ENCODE data around the gene PTPRN2. TPM values are rescaled to one million over a fixed set of nuclear protein-coding genes. Genes with fewer than 3 reads are reported as not detected.

PTPRN2 gene
- total and polyA plus RNA-seq, 2 donors (not counting 3 experiments of a cell fraction or from before 2014, with no cell fraction given), result 0.62 to 0.88 TPM

GRCh38 chr7:157556642-157556944, 1031.0 kb downstream of the PTPRN2 start:
- no TSS peak for BruUV-seq (replicated peaks)
- dilution Hi-C loops (cut with MboI; ENCODE audit: extremely low pct_ligation_motif_present, low sequenced_read_pairs), result no loop called here
- CTCF ChIA-PET, result no interaction called here

More at GRCh38 chr7:157556642-157556944, 1031.0 kb downstream of the PTPRN2 start:
- POLR2A ChIA-PET, result no interaction called here
- H4K20me1 ChIP-seq (replicated peaks; ENCODE audit: control insufficient read depth, extremely low read depth, insufficient read depth, low read length), result no peaks in the 10 kb centered on the region
- no peaks in the 10 kb centered on the region for H3K4me1 ChIP-seq (ENCODE audit: control insufficient read depth, extremely low read depth, insufficient read depth, low read length)
- no peak overlapping the region for H3K4me3 ChIP-seq (replicated peaks in 1 of 3; ENCODE audit: insufficient read depth in 1 of 3, low read depth in 1 of 3, low read length in 3 of 3)
- no peak overlapping the region for H3K9ac ChIP-seq (replicated peaks; ENCODE audit: extremely low read depth, insufficient read depth, low read length)
- DNase-seq (ENCODE audit: low read depth, low spot score) (no peak), FAIRE-seq (no peak)
- no peaks in the 10 kb centered on the region for H3K36me3 ChIP-seq (ENCODE audit: control insufficient read depth in 2 of 2, extremely low read depth in 1 of 2, insufficient read depth in 2 of 2, low read length in 2 of 2)
- no peak overlapping the region for H3K27ac ChIP-seq (ENCODE audit: insufficient read depth, low read depth, low read length)
- H3K79me2 ChIP-seq (ENCODE audit: control insufficient read depth, insufficient read depth, low read length), result no peaks in the 10 kb centered on the region
- H2AFZ ChIP-seq (ENCODE audit: low read depth, low read length), result no peak overlapping the region
- H3K9me1 ChIP-seq (replicated peaks; ENCODE audit: control insufficient read depth, extremely low read depth, insufficient read depth, low read length), result no peaks in the 10 kb centered on the region
- no peaks in the 10 kb centered on the region for H3K27me3 ChIP-seq (ENCODE audit: control insufficient read depth in 2 of 2, insufficient read depth in 2 of 2, low read length in 2 of 2)
- no peak overlapping the region for H3K4me2 ChIP-seq (ENCODE audit: insufficient read depth, low read length)
- H3K9me3 ChIP-seq (replicated peaks; ENCODE audit: control insufficient read depth, insufficient read depth, low read length), result no peaks in the 10 kb centered on the region
- peak; percentile 32 for TF ChIP-seq MAX (IDR thresholded peaks at IDR 0.05; ENCODE audit: insufficient read depth, insufficient read length)
- TF ChIP-seq CTCF (IDR thresholded peaks at IDR 0.05; ENCODE audit: extremely low read depth in 1 of 2, insufficient read depth in 1 of 2, low read depth in 1 of 2, low read length in 2 of 2), result no peak
- intact Hi-C loops (cut with micrococcal nuclease), result no loop called here

All from endothelial cell of umbilical vein (primary cell).